ENCODE results near the gene TAAR5. TPM values are rescaled to one million over a fixed set of nuclear protein-coding genes. Genes with fewer than 3 reads are reported as not detected.

TAAR5 gene
- total and polyA plus RNA-seq, 2 of the 8 experiments (the other 6 are each of a cell fraction or from before 2014, with no cell fraction given), result not detected

GRCh38 chr6:132590362-132590761 is 821 bp upstream of the TAAR5 start (continued):
- TF ChIP-seq USF2 (IDR thresholded peaks at IDR 0.05; ENCODE audit: low read length), result no peak
- no peak for TF ChIP-seq POU5F1 (IDR thresholded peaks at IDR 0.05; ENCODE audit: low read depth, low read length)
